Brain microvascular endothelial cell (primary cell): ENCODE data around the gene CSNK2A3.

ENCODE experiments used
- DNase-seq: peaks from one replicate; pipeline ENCODE4 v3.0.0-alpha.2; 2020
- H3K27ac ChIP-seq: fragments of 250-450 bp; sonication (Bioruptor Pico); 2 replicates; pipeline ENCODE4 v1.5.1; 2020; ENCODE audit warnings: mild to moderate bottlenecking, moderate library complexity
- H3K27me3 ChIP-seq: fragments of 250-450 bp; sonication (Bioruptor Pico); replicated peaks from 2 replicates; pipeline ENCODE4 v1.5.1; 2020; ENCODE audit warnings: mild to moderate bottlenecking
- H3K36me3 ChIP-seq: fragments of 250-450 bp; sonication (Bioruptor Pico); replicated peaks from 2 replicates; pipeline ENCODE4 v1.5.1; 2020; ENCODE audit warnings: mild to moderate bottlenecking
- H3K4me3 ChIP-seq: 2 replicates; pipeline ENCODE4 v1.5.1; 2011; ENCODE audit warnings: low read depth, mild to moderate bottlenecking, control low read depth, low read length, moderate library complexity
- CTCF ChIP-seq: IDR thresholded peaks from 2 replicates; pipeline ENCODE4 v1.5.1; 2011; ENCODE audit warnings: low read depth, mild to moderate bottlenecking, moderate library complexity, low read length, control low read depth, inconsistent platforms; ENCODE audit errors: missing control alignments
- in situ Hi-C: cut with HindIII; loops from 2 replicates; pipeline ENCODE4 v1.10.0; 2017; ENCODE audit warnings: low sequenced_read_pairs, low pct_ligation_motif_present

The CSNK2A3 gene

GRCh38 chr11:11390068-11390771 lies 37.2 kb upstream of the CSNK2A3 start:
- H3K36me3 ChIP-seq, result no peaks in the 10 kb centered on the region
- in situ Hi-C loops, result no loop called here
- peaks cover 2% of the 10 kb centered on the region for H3K27me3 ChIP-seq
- no peak for DNase-seq
- no peak overlapping the region for H3K4me3 ChIP-seq
- H3K27ac ChIP-seq, result no peak overlapping the region
- TF ChIP-seq CTCF, result no peak

GRCh38 chr11:11389238-11389637 lies 36.2 kb upstream of the CSNK2A3 start:
- in situ Hi-C loops, result no loop called here
- Histone ChIP-seq H3K27ac (no peak overlapping the region), H3K4me3 (no peak overlapping the region), H3K27me3 (peaks cover 2% of the 10 kb centered on the region), H3K36me3 (no peaks in the 10 kb centered on the region)
- TF ChIP-seq CTCF, result no peak
- no peak for DNase-seq

- TF ChIP-seq CTCF, result no peak
- in situ Hi-C loops, result no loop called here
- H3K4me3 ChIP-seq, result no peak overlapping the region
These were observed 34.7 kb upstream of the CSNK2A3 start for GRCh38 chr11:11387622-11388305.

GRCh38 chr11:11387207-11387606 lies 34.2 kb upstream of the CSNK2A3 start:
- H3K27me3 ChIP-seq, result peaks cover 2% of the 10 kb centered on the region
- H3K4me3 ChIP-seq, result no peak overlapping the region
- no peak for DNase-seq
- H3K27ac ChIP-seq, result no peak overlapping the region
- TF ChIP-seq CTCF, result no peak
- H3K36me3 ChIP-seq, result no peaks in the 10 kb centered on the region
- in situ Hi-C loops, result no loop called here

More at GRCh38 chr11:11387622-11388305, 34.7 kb upstream of the CSNK2A3 start:
- Histone ChIP-seq H3K27me3 (peaks cover 2% of the 10 kb centered on the region), H3K27ac (no peak overlapping the region), H3K36me3 (no peaks in the 10 kb centered on the region)
- no peak for DNase-seq

- in situ Hi-C loops, result no loop called here
- Histone ChIP-seq H3K36me3 (no peaks in the 10 kb centered on the region), H3K4me3 (no peak overlapping the region), H3K27me3 (peaks cover 2% of the 10 kb centered on the region), H3K27ac (no peak overlapping the region)
- no peak for DNase-seq
- TF ChIP-seq CTCF, result no peak
These were observed 31.8 kb upstream of the CSNK2A3 start for GRCh38 chr11:11384829-11385228.
